GM18868 (cell line): ENCODE results near the gene HRC.
"Not testable (repeated sequence)": the region's sequence is repeated elsewhere in the genome, so short reads cannot be mapped to it uniquely, and the experiment has no call there.

Experiments used
- ATAC-seq: cut with Tn5 transposase; IDR thresholded peaks from one replicate; pipeline ENCODE4 v1.9.1; 2021; ENCODE audit warnings: mild to moderate bottlenecking, moderate library complexity; ENCODE audit not compliant: unreplicated experiment

Gene HRC

GRCh38 chr19:49135686-49136085 lies 19.5 kb downstream of the HRC start:
- no peak for ATAC-seq

- ATAC-seq = no peak
Measured at GRCh38 chr19:49133621-49134454, 21.4 kb downstream of the HRC start.

- ATAC-seq = no peak
Measured at GRCh38 chr19:49132974-49133609, 22.1 kb downstream of the HRC start.

DNA sequence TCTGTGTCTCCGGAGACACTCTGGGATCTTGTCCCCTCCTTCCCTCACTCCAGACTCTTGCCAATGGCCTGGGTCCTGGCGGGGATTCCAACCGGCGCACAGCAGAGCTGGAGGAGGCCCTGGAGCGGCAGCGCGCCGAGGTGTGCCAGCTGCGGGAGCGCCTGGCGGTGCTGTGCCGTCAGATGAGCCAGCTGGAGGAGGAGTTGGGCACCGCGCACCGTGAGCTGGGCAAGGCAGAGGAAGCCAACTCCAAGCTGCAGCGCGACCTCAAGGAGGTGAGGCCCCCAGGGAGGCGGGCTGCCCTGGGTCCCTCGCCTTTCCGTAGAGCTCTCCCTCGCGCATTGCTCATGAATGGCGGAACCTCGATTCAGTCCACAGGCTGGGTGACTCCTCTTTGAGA lies 24.9 kb downstream of the HRC start:
- ATAC-seq = no peak

GRCh38 chr19:49129238-49129583 lies 26.0 kb downstream of the HRC start:
- ATAC-seq = no peak

DNA sequence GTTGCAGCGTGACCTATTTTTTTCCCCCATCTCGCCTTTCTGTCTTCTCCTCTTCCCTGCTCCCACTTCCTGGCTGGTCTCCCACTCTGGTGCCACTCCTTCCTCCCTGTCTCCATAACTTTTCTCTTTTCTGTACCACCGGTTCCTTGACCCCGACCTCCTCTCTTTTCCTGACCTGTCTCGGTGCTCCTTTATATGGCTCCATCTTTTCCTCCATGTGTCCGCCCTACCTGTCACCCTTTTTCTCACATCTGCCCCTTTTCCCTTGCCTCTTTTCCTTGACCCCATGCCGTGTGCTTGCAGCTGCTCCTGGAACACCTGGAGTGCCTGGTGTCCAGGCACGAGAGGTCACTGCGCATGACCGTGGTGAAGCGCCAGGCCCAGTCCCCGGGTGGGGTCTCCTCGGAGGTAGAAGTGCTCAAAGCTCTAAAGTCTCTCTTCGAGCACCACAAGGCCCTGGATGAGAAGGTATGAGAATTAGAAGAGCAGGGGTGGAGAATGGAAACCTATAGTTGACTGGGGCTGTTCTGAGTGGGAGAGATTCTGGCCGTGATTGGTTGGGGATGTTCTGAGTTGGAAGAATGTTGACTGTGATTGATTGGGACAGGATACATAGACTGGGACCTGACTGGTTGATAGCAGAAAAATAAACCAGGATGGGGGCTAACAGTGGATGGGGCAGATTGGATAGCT lies 26.5 kb downstream of the HRC start:
- no peak for ATAC-seq

- peak; percentile 61 for ATAC-seq
Measured at GRCh38 chr19:49127674-49128544, 27.3 kb downstream of the HRC start.

DNA sequence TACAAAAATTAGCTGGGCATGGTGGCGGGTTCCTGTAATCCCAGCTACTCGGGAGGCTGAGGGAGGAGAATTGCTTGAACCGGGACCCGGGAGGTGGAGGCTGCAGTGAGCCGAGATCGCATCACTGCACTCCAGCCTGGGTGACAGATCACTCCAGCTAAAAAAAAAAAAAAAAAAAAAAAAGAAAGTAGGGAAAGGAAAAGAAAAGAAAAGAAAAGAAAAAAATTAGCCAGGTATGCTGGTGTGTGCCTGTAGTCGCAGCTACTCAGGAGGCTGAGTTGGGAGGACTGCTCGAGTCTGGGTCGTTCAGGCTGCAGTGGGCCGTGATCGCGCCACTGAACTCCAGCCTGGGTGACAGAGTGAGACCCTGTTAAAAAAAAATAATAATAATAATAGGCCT lies 28.0 kb downstream of the HRC start:
- not testable (repeated sequence) for ATAC-seq

DNA sequence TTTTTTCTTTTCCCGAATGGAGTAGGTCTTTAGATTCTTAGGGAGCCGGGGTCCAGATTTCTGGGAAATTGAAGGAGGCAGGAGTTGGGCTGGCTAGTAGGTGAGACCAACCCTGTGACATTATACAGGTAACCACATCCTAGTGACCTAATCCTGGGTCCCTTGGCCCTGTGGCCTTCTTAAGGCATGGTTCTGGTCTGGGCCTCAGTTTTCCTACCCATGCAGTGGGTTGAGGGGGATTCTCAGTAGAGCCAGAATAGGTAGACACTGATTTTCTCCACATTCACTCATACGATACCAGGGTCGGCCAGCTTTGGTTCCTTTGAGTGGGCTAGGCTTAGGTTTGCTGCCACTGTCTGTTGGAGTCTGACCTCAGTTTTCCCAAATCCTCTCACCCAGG lies 28.6 kb downstream of the HRC start:
- ATAC-seq = no peak

DNA sequence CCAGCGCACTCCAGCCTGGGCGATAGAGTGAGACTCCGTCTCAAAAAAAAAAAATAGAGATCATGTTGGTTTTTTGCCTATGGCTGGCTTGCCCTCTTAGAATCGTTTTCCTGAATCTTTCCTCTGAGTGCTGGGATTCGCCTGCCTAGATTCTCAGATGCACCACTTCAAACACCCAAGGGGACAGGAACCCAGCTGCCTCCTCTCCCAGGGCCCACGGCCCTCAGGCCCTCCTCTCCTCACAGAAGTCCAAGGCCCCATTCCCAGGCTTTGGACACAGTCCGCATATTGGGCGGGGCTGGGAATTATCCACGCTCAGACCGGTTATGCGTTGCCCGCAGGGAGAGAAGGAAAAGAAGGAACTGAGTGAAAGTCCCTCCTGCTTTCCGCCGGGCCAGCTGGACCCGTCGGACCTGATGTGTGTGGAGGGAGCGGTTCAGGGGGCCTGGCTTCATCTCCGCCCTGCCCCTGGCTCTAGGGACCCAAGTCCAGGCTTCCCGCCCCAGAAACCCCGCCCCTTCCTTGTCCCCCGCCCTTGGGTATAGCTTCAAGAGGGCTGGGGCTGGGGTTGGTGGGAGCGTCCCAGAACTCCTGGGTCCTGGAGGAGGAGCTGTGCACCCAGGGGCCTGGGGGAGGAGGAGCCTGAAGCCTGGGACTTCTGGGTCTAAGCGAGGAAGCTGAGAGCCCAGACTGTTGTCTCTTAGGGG lies 30.0 kb downstream of the HRC start:
- no peak for ATAC-seq

GRCh38 chr19:49123285-49123684 lies 31.9 kb downstream of the HRC start:
- not testable (repeated sequence) for ATAC-seq

- not testable (repeated sequence) for ATAC-seq
Measured at GRCh38 chr19:49121841-49122240, 33.4 kb downstream of the HRC start.

GRCh38 chr19:49120868-49121267 lies 34.3 kb downstream of the HRC start:
- ATAC-seq = no peak

DNA sequence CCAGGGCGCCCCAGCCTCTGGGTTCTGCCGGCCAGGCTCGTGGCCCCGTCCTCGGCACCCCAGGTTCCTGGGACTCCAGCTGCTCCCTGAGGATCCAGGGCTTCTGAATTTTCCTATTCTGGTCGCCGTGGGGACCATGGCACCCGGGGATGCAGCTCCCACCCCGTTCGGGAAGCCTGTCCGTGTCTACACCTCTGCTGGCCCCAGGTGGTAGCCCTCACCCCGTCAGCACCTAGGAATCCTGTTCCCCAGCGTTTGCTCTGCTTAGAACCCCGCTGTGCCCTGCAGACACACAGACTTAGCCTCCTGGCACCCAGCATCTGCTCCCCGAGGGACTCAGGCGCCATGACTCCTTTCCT lies 34.9 kb downstream of the HRC start:
- ATAC-seq = no peak

- ATAC-seq = no peak
Measured at GRCh38 chr19:49119411-49120324, 35.5 kb downstream of the HRC start, which contains the start of gene PPFIA3. Gene PPFIA3, plus strand, starts transcription at chr19:49119544. Its CDS starts 8,330 bp downstream, at chr19:49127874.

GRCh38 chr19:49118565-49119410 lies 36.4 kb downstream of the HRC start, which contains the start of gene C19orf73:
Gene C19orf73, minus strand, starts transcription at chr19:49119143. Its CDS starts 121 bp downstream, at chr19:49119022.
- ATAC-seq = peak; percentile 83

DNA sequence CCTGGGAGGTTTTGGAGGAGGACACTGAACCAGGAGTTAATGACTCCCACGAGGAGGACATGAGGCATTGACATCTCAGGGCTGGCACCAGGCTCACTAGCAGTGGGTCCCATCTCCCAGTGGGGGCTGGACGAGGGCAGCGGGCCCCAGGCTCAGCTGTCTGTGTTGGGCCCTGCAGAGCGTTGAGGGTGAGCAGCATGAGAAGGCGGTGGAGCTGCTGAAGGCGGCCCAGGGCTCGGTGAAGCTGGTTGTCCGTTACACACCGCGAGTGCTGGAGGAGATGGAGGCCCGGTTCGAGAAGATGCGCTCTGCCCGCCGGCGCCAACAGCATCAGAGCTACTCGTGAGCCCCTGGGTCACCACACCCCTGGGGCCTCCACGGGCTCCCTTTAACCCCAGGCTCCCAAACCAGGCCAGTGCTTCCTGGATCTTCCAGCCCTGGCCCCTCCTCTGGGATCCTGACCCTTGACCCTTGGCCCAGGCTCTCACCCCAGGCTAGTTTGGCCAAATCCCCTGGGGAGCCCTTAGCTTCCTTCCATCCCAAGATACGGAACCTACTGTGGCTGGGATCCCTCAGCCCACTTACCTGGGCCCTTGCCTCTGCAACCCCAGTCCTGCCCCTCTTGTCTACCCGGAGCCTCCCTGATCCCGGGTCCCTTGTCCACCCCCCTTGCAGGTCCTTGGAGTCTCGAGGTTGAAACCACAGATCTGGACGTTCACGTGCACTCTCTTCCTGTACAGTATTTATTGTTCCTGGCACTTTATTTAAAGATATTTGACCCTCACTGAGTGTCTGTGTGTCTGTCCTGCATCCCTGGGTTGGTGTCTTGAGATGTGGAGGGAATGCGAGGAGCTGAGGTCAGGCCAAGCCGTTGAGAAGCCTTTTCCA lies 37.3 kb downstream of the HRC start:
- no peak for ATAC-seq
